ENCODE data around the gene SELENOI.
"Not testable (repeated sequence)": the region's sequence is repeated elsewhere in the genome, so short reads cannot be mapped to it uniquely, and the experiment has no call there.

SELENOI gene

DNA sequence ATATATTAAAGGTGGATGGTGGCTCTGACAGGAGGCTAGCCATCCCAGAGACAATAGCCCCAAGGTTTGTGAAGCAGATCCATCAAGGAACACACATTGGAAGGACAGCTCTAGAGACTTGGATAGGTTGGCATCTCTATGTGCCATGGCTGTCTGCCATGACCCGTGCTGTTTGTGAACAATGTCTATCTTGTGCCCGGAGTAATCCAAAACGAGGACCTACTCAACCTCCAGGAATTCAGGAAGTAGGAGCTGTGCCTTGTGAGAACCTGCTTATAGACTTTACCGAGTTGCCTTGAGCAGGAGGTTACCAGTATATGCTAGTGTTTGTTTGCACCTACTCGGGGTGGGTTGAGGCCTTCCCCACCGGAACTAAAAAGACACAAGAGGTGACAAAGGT lies 43.1 kb upstream of the SELENOI start:
- peak; percentile 91 for DNase-seq (ENCODE audit: low read depth)
- no peak overlapping the region for H3K4me3 ChIP-seq (ENCODE audit: low read length)
- TF ChIP-seq CTCF (IDR thresholded peaks at IDR 0.05; ENCODE audit: insufficient read depth, low read depth, low read length, missing control alignments) = no peak

DNA sequence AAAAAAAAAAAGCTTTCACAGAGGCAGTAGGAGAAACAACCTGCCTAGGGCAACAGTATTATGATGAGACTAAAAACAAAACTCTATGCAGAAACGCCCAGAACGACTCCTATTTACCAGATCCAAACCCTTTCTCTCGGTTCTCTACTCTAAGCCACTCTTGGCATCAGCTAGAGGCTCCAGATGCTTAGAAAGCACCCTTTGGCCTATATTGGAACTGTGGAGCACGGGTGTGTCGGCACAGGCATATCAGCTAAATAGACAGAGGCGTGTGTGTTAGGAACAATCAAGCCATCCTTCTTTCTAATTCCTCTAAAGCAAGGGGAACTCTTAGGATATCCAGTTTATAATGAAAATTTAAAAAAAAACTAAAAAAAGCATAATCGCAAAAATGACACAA lies 40.8 kb upstream of the SELENOI start:
- DNase-seq (ENCODE audit: low read depth); H3K4me3 ChIP-seq (ENCODE audit: low read length): not testable (repeated sequence)

GRCh38 chr2:26305540-26305939 lies 40.4 kb upstream of the SELENOI start:
- H3K4me3 ChIP-seq (ENCODE audit: low read length) = no peak overlapping the region
- DNase-seq (ENCODE audit: low read depth) = no peak
- TF ChIP-seq CTCF (IDR thresholded peaks at IDR 0.05; ENCODE audit: insufficient read depth, low read depth, low read length, missing control alignments) = no peak

DNA sequence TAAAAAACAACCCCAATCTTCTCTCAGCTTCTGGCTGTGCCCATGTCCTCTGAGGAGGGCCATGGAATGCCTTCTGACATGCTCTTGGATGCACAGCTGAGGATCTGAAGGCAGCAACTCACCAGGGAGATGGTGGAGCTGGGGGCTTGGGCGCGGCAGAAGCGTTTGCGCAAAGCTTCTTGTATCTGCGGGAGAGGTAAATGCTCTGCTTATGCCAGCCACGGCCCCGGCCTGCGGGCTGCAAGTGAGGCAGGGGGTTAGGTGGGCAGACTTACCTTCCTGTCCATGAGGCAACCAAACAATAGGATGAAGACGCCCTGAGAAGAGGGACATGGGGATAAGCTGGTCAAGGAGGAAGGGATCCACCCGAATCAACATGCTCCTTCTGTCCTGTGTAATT lies 36.0 kb upstream of the SELENOI start:
- TF ChIP-seq CTCF (IDR thresholded peaks at IDR 0.05; ENCODE audit: insufficient read depth, low read depth, low read length, missing control alignments) = no peak
- no peak overlapping the region for H3K4me3 ChIP-seq (ENCODE audit: low read length)
- DNase-seq (ENCODE audit: low read depth) = no peak

- H3K4me3 ChIP-seq (ENCODE audit: low read length) = no peak overlapping the region
- no peak for TF ChIP-seq CTCF (IDR thresholded peaks at IDR 0.05; ENCODE audit: insufficient read depth, low read depth, low read length, missing control alignments)
- DNase-seq (ENCODE audit: low read depth) = peak; percentile 85
Observed at GRCh38 chr2:26312471-26312870, 33.5 kb upstream of the SELENOI start.

DNA sequence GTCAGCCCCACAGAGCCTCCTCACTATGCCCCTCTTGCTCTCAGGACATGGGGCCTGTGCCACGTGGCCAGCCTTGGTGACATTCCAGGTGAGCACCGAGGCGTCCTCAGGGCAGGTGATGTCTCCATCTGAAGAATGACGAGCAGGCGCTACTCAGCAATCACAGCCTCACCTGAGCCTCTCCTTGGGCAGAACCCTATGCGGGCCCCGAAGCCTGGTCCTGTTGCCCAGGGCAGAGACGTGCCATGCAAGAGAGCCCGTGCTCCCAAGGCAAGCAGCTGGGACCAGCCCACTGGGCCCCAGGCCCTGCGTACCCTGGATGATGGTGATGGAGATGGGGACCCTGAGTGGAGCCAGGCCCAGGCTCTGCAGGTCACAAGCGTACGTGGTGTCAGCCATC lies 32.5 kb upstream of the SELENOI start:
- DNase-seq (ENCODE audit: low read depth) = no peak
- TF ChIP-seq CTCF (IDR thresholded peaks at IDR 0.05; ENCODE audit: insufficient read depth, low read depth, low read length, missing control alignments) = no peak
- H3K4me3 ChIP-seq (ENCODE audit: low read length) = no peak overlapping the region

DNA sequence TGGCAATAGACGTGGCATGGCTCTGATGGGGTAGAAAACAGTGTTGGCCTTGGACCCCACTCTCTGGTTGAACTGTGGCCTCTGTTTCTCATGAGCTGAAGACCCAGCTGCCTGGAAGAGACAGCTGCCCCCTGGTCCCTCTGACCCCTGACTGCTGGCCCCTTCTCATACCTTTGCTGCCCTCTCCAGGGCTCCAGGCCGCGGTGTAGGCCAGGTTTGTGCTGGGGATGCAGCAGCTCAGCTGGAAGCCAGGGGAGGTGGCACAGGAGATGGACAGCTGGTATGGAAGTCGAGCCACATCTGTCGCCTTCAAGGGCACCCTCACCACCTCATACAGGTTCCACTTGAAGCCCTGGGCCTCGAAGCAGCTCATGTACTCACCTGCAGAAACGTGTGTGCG lies 31.7 kb upstream of the SELENOI start:
- TF ChIP-seq CTCF (IDR thresholded peaks at IDR 0.05; ENCODE audit: insufficient read depth, low read depth, low read length, missing control alignments) = peak; percentile 10
- DNase-seq (ENCODE audit: low read depth) = no peak
- no peak overlapping the region for H3K4me3 ChIP-seq (ENCODE audit: low read length)

DNA sequence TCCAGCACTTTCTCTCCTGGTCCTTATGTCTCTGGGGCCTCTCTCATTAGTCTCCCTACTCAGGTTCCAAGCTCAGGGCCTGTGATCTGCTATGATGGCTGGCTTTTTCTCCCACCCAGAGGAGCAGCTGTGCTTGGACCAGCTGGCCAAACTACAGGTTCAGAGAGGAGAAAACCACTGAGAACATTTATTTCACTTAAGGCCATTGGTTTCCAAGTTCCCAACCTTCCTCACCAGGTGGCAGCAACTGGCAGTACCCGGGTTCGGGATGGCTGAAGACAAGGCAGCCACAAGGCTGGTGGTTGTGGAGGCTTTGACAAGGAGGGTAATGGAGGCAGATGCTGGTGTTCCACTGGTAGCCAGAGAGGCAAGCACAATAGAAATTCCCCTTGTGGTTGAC lies 29.9 kb upstream of the SELENOI start:
- TF ChIP-seq CTCF (IDR thresholded peaks at IDR 0.05; ENCODE audit: insufficient read depth, low read depth, low read length, missing control alignments) = peak; percentile 18
- H3K4me3 ChIP-seq (ENCODE audit: low read length) = no peak overlapping the region
- no peak for DNase-seq (ENCODE audit: low read depth)

All from epithelial cell of esophagus (primary cell).